DOHH2 (cell line): ENCODE data around the gene CRYGN.

Experiments
- H3F3A ChIP-seq: fragments of 200-600 bp; sonication (generic), shearing (Covaris generic); 2 replicates; pipeline ENCODE4 v1.6.0; 2016; ENCODE audit warnings: antibody characterized with exemption, mild to moderate bottlenecking; ENCODE audit not compliant: control insufficient read depth, insufficient read depth
- H3K27ac ChIP-seq: fragments of 200-600 bp; sonication (generic); 2 replicates; pipeline ENCODE4 v1.5.1; 2014; ENCODE audit warnings: low read depth, mild to moderate bottlenecking, low read length, moderate library complexity
- H3K27me3 ChIP-seq: fragments of 200-600 bp; sonication (generic); 2 replicates; pipeline ENCODE4 v1.6.1; 2014; ENCODE audit warnings: mild to moderate bottlenecking, low read length, mixed read lengths; ENCODE audit not compliant: control insufficient read depth
- H3K36me3 ChIP-seq: fragments of 200-600 bp; sonication (generic); 2 replicates; pipeline ENCODE4 v1.6.1; 2014; ENCODE audit warnings: mild to moderate bottlenecking, low read length, moderate library complexity, mixed read lengths; ENCODE audit not compliant: control insufficient read depth
- H3K4me1 ChIP-seq: fragments of 200-600 bp; sonication (generic); 2 replicates; pipeline ENCODE4 v1.6.1; 2014; ENCODE audit warnings: mild to moderate bottlenecking, low read length, mixed read lengths; ENCODE audit not compliant: control insufficient read depth
- H3K4me2 ChIP-seq: fragments of 200-600 bp; sonication (generic); 2 replicates; pipeline ENCODE4 v1.6.0; 2014; ENCODE audit warnings: mild to moderate bottlenecking, low read length, moderate library complexity
- H3K4me3 ChIP-seq: fragments of 200-600 bp; sonication (generic); 2 replicates; pipeline ENCODE4 v1.5.1; 2014; ENCODE audit warnings: mild to moderate bottlenecking, low read length, mixed read lengths
- H3K79me2 ChIP-seq: fragments of 200-600 bp; sonication (generic); 2 replicates; pipeline ENCODE4 v1.6.1; 2014; ENCODE audit warnings: mild to moderate bottlenecking, low read length, mixed read lengths; ENCODE audit not compliant: control insufficient read depth
- H3K9me2 ChIP-seq: fragments of 200-600 bp; sonication (generic); replicated peaks from 2 replicates; pipeline ENCODE4 v1.6.1; 2014; ENCODE audit warnings: mild to moderate bottlenecking, low read length, mixed read lengths; ENCODE audit not compliant: control insufficient read depth
- H3K9me3 ChIP-seq: fragments of 200-600 bp; sonication (generic); 2 replicates; pipeline ENCODE4 v1.6.1; 2014; ENCODE audit warnings: antibody characterized with exemption, low read length, mixed read lengths; ENCODE audit not compliant: control insufficient read depth, insufficient read depth
- H4K20me1 ChIP-seq: fragments of 200-600 bp; sonication (generic); 2 replicates; pipeline ENCODE4 v1.6.0; 2014; ENCODE audit warnings: low read depth, mild to moderate bottlenecking, antibody characterized with exemption, low read length, moderate library complexity; ENCODE audit not compliant: control insufficient read depth, insufficient read depth
- CTCF ChIP-seq: fragments of 200-600 bp; sonication (generic); IDR thresholded peaks from one replicate; pipeline ENCODE4 v1.5.1; 2014; ENCODE audit warnings: antibody characterized with exemption, mild to moderate bottlenecking, low read depth, low read length; ENCODE audit not compliant: poor library complexity, severe bottlenecking
- EZH2phosphoT487 ChIP-seq: fragments of 200-600 bp; sonication (generic); IDR thresholded peaks from 2 replicates; pipeline ENCODE4 v1.6.1; 2017; ENCODE audit warnings: borderline replicate concordance, mild to moderate bottlenecking, antibody characterized with exemption, low read length, moderate library complexity, mixed read lengths

CRYGN gene

GRCh38 chr7:151440799-151441445 is 981 bp upstream of the CRYGN start:
- H3K9me2 ChIP-seq = no peaks in the 10 kb centered on the region
- no peak overlapping the region for H3K4me3 ChIP-seq
- H3K79me2 ChIP-seq = no peaks in the 10 kb centered on the region
- peaks cover 23% of the 10 kb centered on the region for H3K27me3 ChIP-seq
- no peaks in the 10 kb centered on the region for H3K9me3 ChIP-seq
- H3K27ac ChIP-seq = no peak overlapping the region
- TF ChIP-seq CTCF (no peak), EZH2phosphoT487 (no peak)
- peaks cover 4% of the 10 kb centered on the region for H3K4me1 ChIP-seq
- no peaks in the 10 kb centered on the region for H3F3A ChIP-seq
- H3K4me2 ChIP-seq = no peak overlapping the region
- H3K36me3 ChIP-seq = no peaks in the 10 kb centered on the region
- H4K20me1 ChIP-seq = no peaks in the 10 kb centered on the region; the same call in 1 of the 2 replicates

- Histone ChIP-seq H3K36me3 (no peaks in the 10 kb centered on the region), H3F3A (no peaks in the 10 kb centered on the region), H3K9me2 (no peaks in the 10 kb centered on the region), H3K79me2 (no peaks in the 10 kb centered on the region), H3K27ac (no peak overlapping the region), H3K4me3 (no peak overlapping the region), H3K4me1 (no peaks in the 10 kb centered on the region), H3K27me3 (peaks cover 16% of the 10 kb centered on the region), H3K4me2 (no peak overlapping the region), H4K20me1 (no peaks in the 10 kb centered on the region; the same call in 1 of the 2 replicates), H3K9me3 (no peaks in the 10 kb centered on the region)
- TF ChIP-seq EZH2phosphoT487 = no peak
- TF ChIP-seq CTCF = no peak
Measured at GRCh38 chr7:151438864-151439601, 908 bp downstream of the CRYGN start.

GRCh38 chr7:151437866-151438516 is 1.9 kb downstream of the CRYGN start:
- Histone ChIP-seq H3K4me3 (no peak overlapping the region), H3K27ac (no peak overlapping the region), H3K27me3 (peaks cover 13% of the 10 kb centered on the region), H3F3A (no peaks in the 10 kb centered on the region), H3K9me2 (no peaks in the 10 kb centered on the region), H3K9me3 (no peaks in the 10 kb centered on the region), H3K79me2 (no peaks in the 10 kb centered on the region), H4K20me1 (no peaks in the 10 kb centered on the region; the same call in 1 of the 2 replicates), H3K4me1 (peaks cover 3% of the 10 kb centered on the region), H3K4me2 (no peak overlapping the region), H3K36me3 (no peaks in the 10 kb centered on the region)
- TF ChIP-seq EZH2phosphoT487 (no peak), CTCF (no peak)
